IMR-90 (cell line): Measurements from ENCODE around the gene ANKRD55.
"Not testable (repeated sequence)": the region's sequence is repeated elsewhere in the genome, so short reads cannot be mapped to it uniquely, and the experiment has no call there.

Experiments used
- CEBPB ChIP-seq: IDR thresholded peaks from 2 replicates; pipeline ENCODE4 v1.6.1; 2012; ENCODE audit warnings: low read depth, low read length, improper control_type of control experiment
- CTCF ChIP-seq: conservative IDR thresholded peaks from 2 replicates; pipeline ENCODE4 v1.5.1; 2012; ENCODE audit warnings: mild to moderate bottlenecking, low read depth, low read length, improper control_type of control experiment
- ELK1 ChIP-seq: fragments of 150-350 bp; IDR thresholded peaks from 2 replicates; pipeline ENCODE4 v1.6.1; 2016; ENCODE audit warnings: low read depth, mild to moderate bottlenecking, low read length, moderate library complexity, borderline replicate concordance
- FOS ChIP-seq: fragments of 150-350 bp; IDR thresholded peaks from 2 replicates; pipeline ENCODE4 v1.6.1; 2016; ENCODE audit warnings: low read depth, low read length
- MXI1 ChIP-seq: IDR thresholded peaks from 2 replicates; pipeline ENCODE4 v1.6.1; 2012; ENCODE audit warnings: low read depth, mild to moderate bottlenecking, low read length, moderate library complexity, borderline replicate concordance
- NFE2L2 ChIP-seq: fragments of 150-350 bp; IDR thresholded peaks from 2 replicates; pipeline ENCODE4 v1.6.1; 2016; ENCODE audit warnings: low read depth, mild to moderate bottlenecking, low read length
- POLR2A ChIP-seq: IDR thresholded peaks from 2 replicates; pipeline ENCODE4 v1.6.1; 2012; ENCODE audit warnings: mild to moderate bottlenecking, low read depth, low read length
- RAD21 ChIP-seq: IDR thresholded peaks from 2 replicates; pipeline ENCODE4 v1.6.1; 2012; ENCODE audit warnings: low read length, improper control_type of control experiment
- RFX5 ChIP-seq: IDR thresholded peaks from 2 replicates; pipeline ENCODE4 v1.8.0; 2012; ENCODE audit warnings: low read depth, mild to moderate bottlenecking, low read length, moderate library complexity
- SMC3 ChIP-seq: fragments of 150-350 bp; IDR thresholded peaks from 2 replicates; pipeline ENCODE4 v1.6.1; 2016; ENCODE audit warnings: low read depth, mild to moderate bottlenecking, antibody characterized with exemption, low read length, moderate library complexity
- USF2 ChIP-seq: fragments of 150-350 bp; IDR thresholded peaks from 2 replicates; pipeline ENCODE4 v1.6.1; 2017; ENCODE audit warnings: mild to moderate bottlenecking, antibody characterized with exemption, low read length, low read depth

GRCh38 chr5:56102207-56102606, 130.9 kb downstream of the ANKRD55 start:
- TF ChIP-seq CTCF, FOS, RFX5, POLR2A, NFE2L2, RAD21, MXI1, USF2, SMC3, ELK1, CEBPB: not testable (repeated sequence)
